OCI-LY7 (cell line): ENCODE results near the gene BTNL2. TPM values are rescaled to one million over a fixed set of nuclear protein-coding genes. Genes with fewer than 3 reads are reported as not detected.

Experiments
- BruUV-seq: library from RNA; stranded (reverse); fragments of 400-500 nt; replicated peaks from 2 replicates; lab custom pipeline; 2021; lab: Mats Ljungman, UMichigan
- CTCF ChIA-PET: fragments of 300-600 bp; sonication (Branson Sonifier 250); formaldehyde crosslinking; loops from one replicate; lab custom pipeline; 2022; ENCODE audit warnings: antibody characterized with exemption; ENCODE audit not compliant: unreplicated experiment; lab: Charles Lee
- POLR2A ChIA-PET: fragments of 300-600 bp; sonication (Branson Sonifier 250); formaldehyde crosslinking; loops from one replicate; lab custom pipeline; 2022; ENCODE audit warnings: antibody characterized with exemption; lab: Charles Lee
- DNase-seq: peaks from one replicate; pipeline ENCODE4 v3.0.0-alpha.2; 2015; ENCODE audit warnings: low spot score
- H2AFZ ChIP-seq: fragments of 200-600 bp; sonication (generic), shearing (Covaris generic); 2 replicates; pipeline ENCODE4 v1.6.1; 2014; ENCODE audit warnings: mild to moderate bottlenecking, antibody characterized with exemption, low read length, moderate library complexity
- H3K27ac ChIP-seq: fragments of 200-600 bp; sonication (generic); 2 replicates; pipeline ENCODE4 v1.5.1; 2014; ENCODE audit warnings: mixed run types, low read depth, mild to moderate bottlenecking, moderate library complexity, low read length, inconsistent platforms; ENCODE audit not compliant: poor library complexity, severe bottlenecking
- H3K36me3 ChIP-seq: fragments of 200-600 bp; sonication (generic); 2 replicates; pipeline ENCODE4 v1.6.1; 2014; ENCODE audit warnings: mild to moderate bottlenecking, antibody characterized with exemption, low read length, moderate library complexity, mixed read lengths; ENCODE audit not compliant: insufficient read depth
- H3K4me1 ChIP-seq: fragments of 200-600 bp; sonication (generic); 2 replicates; pipeline ENCODE4 v1.5.1; 2014; ENCODE audit warnings: mild to moderate bottlenecking, low read length; ENCODE audit not compliant: insufficient read depth, poor library complexity, severe bottlenecking
- H3K4me2 ChIP-seq: fragments of 200-600 bp; sonication (generic); 2 replicates; pipeline ENCODE4 v1.6.1; 2014; ENCODE audit warnings: mild to moderate bottlenecking, low read length
- H3K4me3 ChIP-seq: fragments of 200-600 bp; sonication (generic); 2 replicates; pipeline ENCODE4 v1.5.1; 2014; ENCODE audit warnings: mild to moderate bottlenecking, low read depth, low read length; ENCODE audit not compliant: poor library complexity, severe bottlenecking
- H3K79me2 ChIP-seq: fragments of 200-600 bp; sonication (generic); 2 replicates; pipeline ENCODE4 v1.6.1; 2016; ENCODE audit warnings: low read depth, mild to moderate bottlenecking, low read length, moderate library complexity, mixed read lengths; ENCODE audit not compliant: insufficient read depth
- H3K9me2 ChIP-seq: fragments of 200-600 bp; sonication (generic); 2 replicates; pipeline ENCODE4 v1.6.1; 2016; ENCODE audit warnings: mild to moderate bottlenecking, low read length, mixed read lengths; ENCODE audit not compliant: insufficient read depth
- H3K9me3 ChIP-seq: fragments of 200-600 bp; sonication (generic); 2 replicates; pipeline ENCODE4 v1.6.1; 2014; ENCODE audit warnings: mild to moderate bottlenecking, mixed run types, low read length, mixed read lengths
- H4K20me1 ChIP-seq: fragments of 200-600 bp; sonication (generic); 2 replicates; pipeline ENCODE4 v1.6.1; 2014; ENCODE audit warnings: mild to moderate bottlenecking, antibody characterized with exemption, low read length, moderate library complexity, mixed read lengths; ENCODE audit not compliant: insufficient read depth
- CTCF ChIP-seq: fragments of 200-600 bp; sonication (generic); conservative IDR thresholded peaks from 2 replicates; pipeline ENCODE4 v1.5.1; 2014; ENCODE audit warnings: mild to moderate bottlenecking, antibody characterized with exemption, low read length, moderate library complexity, mixed read lengths
- EZH2phosphoT487 ChIP-seq: fragments of 200-600 bp; sonication (generic); IDR thresholded peaks from 2 replicates; pipeline ENCODE4 v1.6.1; 2018; ENCODE audit warnings: low read depth, borderline replicate concordance, mild to moderate bottlenecking, mixed run types, antibody characterized with exemption, low read length, moderate library complexity, mixed read lengths
- intact Hi-C: fragments of 100-400 bp; cut with micrococcal nuclease; formaldehyde crosslinking; loops from one replicate; pipeline ENCODE4 v1.10.0; 2022; ENCODE audit not compliant: unreplicated experiment
- total RNA-seq, 2 experiments: library from RNA; depleted of rRNA in 1 of 2; stranded (reverse); fragments of >200 nt in 1 of 2; shearing (Covaris generic) in 1 of 2; gene quantifications; 2 replicates each; pipeline ENCODE4 v1.2.3, GENCODE V29; 2014 to 2022

BTNL2 gene
- total RNA-seq, 2 experiments from 2014 or later: 3.1 to 4.9 TPM

DNA sequence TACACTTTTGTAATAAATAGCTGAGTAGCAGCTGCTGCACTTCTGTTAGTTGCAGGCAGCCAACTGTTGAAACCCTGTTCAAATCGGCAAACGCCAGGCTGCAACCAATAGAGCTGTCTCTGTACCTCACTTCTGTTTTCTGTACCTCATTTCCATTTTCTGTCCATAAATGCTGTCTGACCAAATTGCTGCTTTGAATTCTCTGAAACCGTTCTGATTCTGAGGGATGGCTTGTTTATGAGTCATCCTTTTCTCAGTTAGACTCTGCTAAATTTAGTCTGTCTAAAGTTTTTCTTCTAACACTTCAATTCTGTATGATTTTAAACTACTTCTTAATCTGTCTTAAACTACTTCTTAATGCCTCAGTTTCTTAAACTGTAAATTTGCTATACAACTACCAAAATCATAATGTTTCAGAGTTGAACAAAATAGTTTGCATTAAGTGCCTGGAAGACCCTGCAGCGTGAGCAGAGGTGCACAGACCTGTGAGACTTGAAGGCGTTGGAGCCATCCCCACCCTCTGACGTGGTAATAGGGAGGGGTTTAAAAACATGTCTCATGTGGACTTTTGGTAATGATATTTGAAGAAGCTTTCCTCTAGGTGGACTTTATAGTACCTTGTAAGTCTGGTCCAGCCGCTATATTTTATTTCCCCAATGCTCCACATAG lies 9.6 kb downstream of the BTNL2 start:
- peak; percentile 80 for DNase-seq
- peak overlapping the region; percentile 86 for H3K27ac ChIP-seq
- no peak for TF ChIP-seq CTCF
- no peak for TF ChIP-seq EZH2phosphoT487
- peak overlapping the region; percentile 57 for H3K4me2 ChIP-seq
- ChIA-PET CTCF (no interaction called here), POLR2A (interaction anchor here (0.6 to 0.9 kb wide), 7 partner anchors 12 to 441 kb away, joined by 3 to 10 read pairs (median 3); partner anchors contain the start of gene TAP2)
- H3K79me2 ChIP-seq: no peaks in the 10 kb centered on the region
- intact Hi-C loops: loop anchor here (2.0 to 5.0 kb wide), 2 partner anchors 129 to 150 kb away; no protein-coding TSS in a partner anchor
- no peaks in the 10 kb centered on the region for H3K9me2 ChIP-seq
- H3K4me1 ChIP-seq: peaks cover 66% of the 10 kb centered on the region
- no peaks in the 10 kb centered on the region for H3K9me3 ChIP-seq
- no peaks in the 10 kb centered on the region for H3K36me3 ChIP-seq
- no peaks in the 10 kb centered on the region for H4K20me1 ChIP-seq
- peak overlapping the region; percentile 22 for H3K4me3 ChIP-seq
- peak overlapping the region; percentile 78 for H2AFZ ChIP-seq
- TSS peak; percentile 89 for BruUV-seq

DNA sequence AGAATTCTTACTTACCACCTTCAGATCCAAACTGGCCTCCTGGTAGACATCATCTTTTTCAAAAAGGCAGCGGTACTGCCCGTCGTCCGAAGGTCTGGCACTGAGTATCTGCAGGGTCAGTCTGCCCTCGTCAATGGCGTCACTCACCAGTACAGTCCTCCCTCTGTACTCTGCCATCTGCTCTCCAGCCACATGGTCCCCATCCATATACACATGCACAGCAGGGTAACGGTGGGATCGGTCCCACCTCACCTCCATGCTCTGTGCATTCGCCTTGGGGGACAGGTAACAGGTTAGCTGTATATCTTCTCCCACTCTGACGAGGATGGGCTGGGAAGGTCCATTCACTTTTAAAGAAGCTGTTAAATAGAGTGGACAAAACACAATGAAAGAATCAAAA lies 11.0 kb downstream of the BTNL2 start:
- BruUV-seq: no TSS peak
- H3K27ac ChIP-seq: peak overlapping the region; percentile 86
- no peaks in the 10 kb centered on the region for H3K79me2 ChIP-seq
- H3K4me2 ChIP-seq: peak overlapping the region; percentile 57; the same call in 1 of the 2 replicates
- POLR2A ChIA-PET: interaction anchor here (0.6 kb wide), 3 partner anchors 14 to 427 kb away, joined by 3 read pairs; no protein-coding TSS in a partner anchor
- intact Hi-C loops: loop anchor here (2.0 to 5.0 kb wide), 2 partner anchors 127 to 149 kb away; no protein-coding TSS in a partner anchor
- DNase-seq: no peak
- peaks cover 57% of the 10 kb centered on the region for H3K4me1 ChIP-seq
- no peaks in the 10 kb centered on the region for H3K9me3 ChIP-seq
- TF ChIP-seq CTCF: no peak
- H3K9me2 ChIP-seq: no peaks in the 10 kb centered on the region
- H2AFZ ChIP-seq: peak overlapping the region; percentile 9; the same call in 1 of the 2 replicates
- H3K4me3 ChIP-seq: no peak overlapping the region
- H3K36me3 ChIP-seq: no peaks in the 10 kb centered on the region
- H4K20me1 ChIP-seq: no peaks in the 10 kb centered on the region
- CTCF ChIA-PET: no interaction called here
